ENCODE measurements around the gene COPB1.

DNA sequence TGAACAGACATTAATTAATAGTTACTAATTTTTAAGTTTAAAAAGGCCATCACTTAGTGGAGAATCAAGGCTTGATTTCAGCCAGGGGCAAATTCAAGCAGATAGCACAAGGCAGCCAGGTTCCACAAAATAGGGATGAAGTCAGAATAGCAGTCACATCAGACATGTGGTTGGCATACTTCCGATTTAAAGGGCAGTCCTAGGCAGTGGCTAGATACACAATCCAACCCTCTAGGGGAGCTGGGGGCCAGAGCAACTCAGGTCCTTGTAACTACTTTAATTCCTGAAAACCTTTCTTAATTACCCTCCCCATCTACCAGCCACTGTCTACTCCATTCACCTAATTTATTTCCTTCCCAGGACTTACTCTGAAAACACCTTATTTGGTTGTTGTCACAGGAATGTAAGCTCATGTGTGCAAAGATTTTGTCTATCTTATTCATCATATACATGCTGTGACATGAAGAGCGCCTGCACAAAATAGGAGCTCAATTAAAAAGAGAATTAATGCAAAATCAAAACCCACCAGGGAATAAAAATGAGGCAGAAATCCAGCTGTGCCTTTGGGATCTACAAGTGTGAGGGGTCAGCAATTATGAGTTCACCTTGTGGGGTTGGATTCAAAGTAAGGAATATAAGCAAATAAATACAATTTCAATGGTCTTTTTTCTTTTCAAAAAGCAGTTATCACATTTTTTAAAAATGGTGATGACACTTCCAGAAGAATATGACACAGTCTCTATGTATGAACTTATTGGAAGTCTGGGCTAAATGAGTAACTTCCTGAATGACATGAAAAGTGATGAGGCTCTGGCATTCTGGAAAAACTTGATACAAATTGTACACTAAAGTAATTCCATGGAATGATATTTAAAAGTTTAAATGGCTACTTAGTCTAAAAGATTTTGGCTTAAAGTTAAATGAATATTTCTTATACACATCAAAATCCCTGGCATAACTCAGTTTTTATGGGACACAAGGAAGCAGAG is 53.8 kb downstream of the COPB1 start:
- TF ChIP-seq, protein P1, sequence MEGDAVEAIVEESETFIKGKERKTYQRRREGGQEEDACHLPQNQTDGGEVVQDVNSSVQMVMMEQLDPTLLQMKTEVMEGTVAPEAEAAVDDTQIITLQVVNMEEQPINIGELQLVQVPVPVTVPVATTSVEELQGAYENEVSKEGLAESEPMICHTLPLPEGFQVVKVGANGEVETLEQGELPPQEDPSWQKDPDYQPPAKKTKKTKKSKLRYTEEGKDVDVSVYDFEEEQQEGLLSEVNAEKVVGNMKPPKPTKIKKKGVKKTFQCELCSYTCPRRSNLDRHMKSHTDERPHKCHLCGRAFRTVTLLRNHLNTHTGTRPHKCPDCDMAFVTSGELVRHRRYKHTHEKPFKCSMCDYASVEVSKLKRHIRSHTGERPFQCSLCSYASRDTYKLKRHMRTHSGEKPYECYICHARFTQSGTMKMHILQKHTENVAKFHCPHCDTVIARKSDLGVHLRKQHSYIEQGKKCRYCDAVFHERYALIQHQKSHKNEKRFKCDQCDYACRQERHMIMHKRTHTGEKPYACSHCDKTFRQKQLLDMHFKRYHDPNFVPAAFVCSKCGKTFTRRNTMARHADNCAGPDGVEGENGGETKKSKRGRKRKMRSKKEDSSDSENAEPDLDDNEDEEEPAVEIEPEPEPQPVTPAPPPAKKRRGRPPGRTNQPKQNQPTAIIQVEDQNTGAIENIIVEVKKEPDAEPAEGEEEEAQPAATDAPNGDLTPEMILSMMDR (IDR thresholded peaks at IDR 0.05) = no peak
- TF ChIP-seq POLR2A (IDR thresholded peaks at IDR 0.05) = no peak
